GM12878 (cell line): ENCODE data around the gene STX8. TPM values are rescaled to one million over a fixed set of nuclear protein-coding genes. Genes with fewer than 3 reads are reported as not detected.

Experiments
- ATAC-seq: fragments of 200-7000 bp; cut with Tn5 transposase; 3 replicates; pipeline ENCODE4 v1.9.1; 2020; ENCODE audit warnings: mild to moderate bottlenecking, moderate library complexity
- BruUV-seq: library from RNA; stranded (reverse); fragments of 400-500 nt; replicated peaks from 2 replicates; lab custom pipeline; 2021; lab: Mats Ljungman, UMichigan
- CTCF ChIA-PET: fragments of 300-600 bp; sonication (Branson Sonifier 250); formaldehyde crosslinking; extraction: SDS; loops from one replicate; lab custom pipeline; 2021; ENCODE audit warnings: inconsistent platforms; lab: Yijun Ruan, JAX
- POLR2A ChIA-PET: fragments of 350-600 bp; formaldehyde crosslinking; extraction: SDS; loops from one replicate; lab custom pipeline; 2021; ENCODE audit warnings: inconsistent platforms; lab: Charles Lee
- RAD21 ChIA-PET: fragments of 300-600 bp; sonication (Branson Sonifier 250); formaldehyde crosslinking; loops from one replicate; lab custom pipeline; 2023; ENCODE audit warnings: antibody characterized with exemption; ENCODE audit not compliant: unreplicated experiment; lab: Charles Lee
- SMC1A ChIA-PET: fragments of 300-600 bp; sonication (Branson Sonifier 250); formaldehyde crosslinking; loops from one replicate; lab custom pipeline; 2023; ENCODE audit not compliant: unreplicated experiment, uncharacterized antibody; lab: Charles Lee
- DNase-seq: peaks from one replicate; pipeline ENCODE4 v3.0.0-alpha.2; 2011; ENCODE audit warnings: low read depth, low spot score
- FAIRE-seq: peaks from 3 replicates; lab custom pipeline; 2011; peaks lifted over from hg19 to GRCh38; lab: Jason Lieb, UNC
- H2AFZ ChIP-seq: 2 replicates; pipeline ENCODE4 v1.6.0; 2011; ENCODE audit warnings: low read depth, low read length, control low read depth; ENCODE audit not compliant: control insufficient read depth
- H3K27ac ChIP-seq: 2 replicates; pipeline ENCODE4 v1.5.1; 2011; ENCODE audit warnings: control low read depth; ENCODE audit not compliant: control insufficient read depth, insufficient read depth
- H3K27me3 ChIP-seq, 2 experiments: replicated peaks in 1 of 2; 2 replicates each; pipeline versions ENCODE4 v1.6.0 to v1.6.1; 2011; ENCODE audit warnings: low read length in 1 of 2; ENCODE audit not compliant: control insufficient read depth in 2 of 2, insufficient read depth in 2 of 2
- H3K36me3 ChIP-seq, 2 experiments: 2 replicates each; pipeline ENCODE4 v1.5.1; 2011; ENCODE audit warnings: low read length in 1 of 2; ENCODE audit not compliant: control insufficient read depth in 2 of 2, insufficient read depth in 2 of 2
- H3K4me1 ChIP-seq: 2 replicates; pipeline ENCODE4 v1.6.1; 2011; ENCODE audit warnings: mild to moderate bottlenecking, low read length, moderate library complexity, mixed read lengths; ENCODE audit not compliant: control insufficient read depth, insufficient read depth
- H3K4me2 ChIP-seq: 2 replicates; pipeline ENCODE4 v1.6.0; 2011; ENCODE audit warnings: control low read depth; ENCODE audit not compliant: control insufficient read depth, insufficient read depth
- H3K4me3 ChIP-seq: fragments of 200-600 bp; sonication (generic); 2 replicates; pipeline ENCODE4 v1.5.1; 2016
- H3K79me2 ChIP-seq: 2 replicates; pipeline ENCODE4 v1.6.0; 2011; ENCODE audit warnings: low read length; ENCODE audit not compliant: control insufficient read depth, insufficient read depth
- H3K9ac ChIP-seq: 2 replicates; pipeline ENCODE4 v1.8.0; 2011; ENCODE audit warnings: low read length, control low read depth, mixed read lengths; ENCODE audit not compliant: control insufficient read depth, insufficient read depth
- H3K9me3 ChIP-seq: replicated peaks from 3 replicates; pipeline ENCODE4 v1.5.1; 2011; ENCODE audit warnings: mild to moderate bottlenecking, low read length; ENCODE audit not compliant: control insufficient read depth, insufficient read depth
- H4K20me1 ChIP-seq: 2 replicates; pipeline ENCODE4 v1.6.0; 2011; ENCODE audit not compliant: control insufficient read depth, insufficient read depth
- ASH2L ChIP-seq: fragments of 300-600, 200-600 bp; sonication (generic); IDR thresholded peaks from 2 replicates; pipeline ENCODE4 v1.6.1; 2017; ENCODE audit warnings: low read depth, mild to moderate bottlenecking, borderline replicate concordance
- CBFB ChIP-seq: IDR thresholded peaks from 2 replicates; pipeline ENCODE4 v1.6.1; 2016; ENCODE audit warnings: antibody characterized with exemption, low read depth
- ESRRA ChIP-seq: IDR thresholded peaks from 2 replicates; pipeline ENCODE4 v1.6.1; 2012; ENCODE audit warnings: mild to moderate bottlenecking, low read length, improper control_type of control experiment
- HSF1 ChIP-seq: fragments of 150-350 bp; IDR thresholded peaks from 2 replicates; pipeline ENCODE4 v1.6.1; 2014; ENCODE audit warnings: mild to moderate bottlenecking, low read depth, low read length
- KDM1A ChIP-seq: fragments of 200-600 bp; sonication (generic); IDR thresholded peaks from 2 replicates; pipeline ENCODE4 v1.6.1; 2016; ENCODE audit warnings: borderline replicate concordance
- MAX ChIP-seq: IDR thresholded peaks from 2 replicates; pipeline ENCODE4 v1.6.1; 2012; ENCODE audit warnings: low read depth, low read length, improper control_type of control experiment
- MEF2B ChIP-seq: fragments of 450-650 bp; IDR thresholded peaks from 2 replicates; pipeline ENCODE4 v1.6.1; 2018; ENCODE audit warnings: mild to moderate bottlenecking, moderate library complexity; ENCODE audit not compliant: partially characterized antibody, poor library complexity, severe bottlenecking
- MXI1 ChIP-seq: fragments of 150-350 bp; IDR thresholded peaks from 2 replicates; pipeline ENCODE4 v1.6.1; 2011; ENCODE audit warnings: low read depth, mild to moderate bottlenecking, inconsistent platforms, low read length, improper control_type of control experiment
- NFYB ChIP-seq: IDR thresholded peaks from 2 replicates; pipeline ENCODE4 v1.6.1; 2011; ENCODE audit warnings: low read depth, mild to moderate bottlenecking, low read length, improper control_type of control experiment, moderate library complexity; ENCODE audit not compliant: insufficient read depth
- POU2F2 ChIP-seq: IDR thresholded peaks from 3 replicates; pipeline ENCODE4 v1.6.1; 2011; ENCODE audit warnings: low read depth, mild to moderate bottlenecking, low read length, borderline replicate concordance
- RELA ChIP-seq: fragments of 450-650 bp; IDR thresholded peaks from 2 replicates; pipeline ENCODE4 v1.8.0; 2014; ENCODE audit warnings: borderline replicate concordance; ENCODE audit not compliant: partially characterized antibody
- SMAD5 ChIP-seq: IDR thresholded peaks from 2 replicates; pipeline ENCODE4 v1.6.1; 2016; ENCODE audit warnings: antibody characterized with exemption, low read depth
- SMC3 ChIP-seq: IDR thresholded peaks from 2 replicates; pipeline ENCODE4 v1.6.1; 2011; ENCODE audit warnings: low read length, improper control_type of control experiment, borderline replicate concordance
- SPI1 ChIP-seq: IDR thresholded peaks from 2 replicates; pipeline ENCODE4 v1.6.1; 2011; ENCODE audit warnings: low read depth, mild to moderate bottlenecking, low read length, moderate library complexity, borderline replicate concordance; ENCODE audit not compliant: insufficient read depth
- SREBF2 ChIP-seq: IDR thresholded peaks from 2 replicates; pipeline ENCODE4 v1.6.1; 2012; ENCODE audit warnings: mild to moderate bottlenecking, low read length
- SUPT20H ChIP-seq: IDR thresholded peaks from 2 replicates; pipeline ENCODE4 v1.6.1; 2011; ENCODE audit warnings: low read depth, mild to moderate bottlenecking, low read length, moderate library complexity, borderline replicate concordance; ENCODE audit not compliant: control insufficient read depth
- SUZ12 ChIP-seq: fragments of 200-600 bp; sonication (generic); IDR thresholded peaks from one replicate; pipeline ENCODE4 v1.6.1; 2018; ENCODE audit warnings: antibody characterized with exemption, mild to moderate bottlenecking; ENCODE audit not compliant: unreplicated experiment
- TCF3 ChIP-seq: IDR thresholded peaks from 2 replicates; pipeline ENCODE4 v1.6.1; 2012; ENCODE audit warnings: low read depth, mild to moderate bottlenecking, low read length, borderline replicate concordance; ENCODE audit not compliant: insufficient read depth
- YY1 ChIP-seq: IDR thresholded peaks from 2 replicates; pipeline ENCODE4 v1.6.1; 2011; ENCODE audit warnings: low read depth, mild to moderate bottlenecking, low read length
- WGBS: methylation state at CpG from one replicate; pipeline ENCODE4 v1.1.6; 2016; ENCODE audit warnings: low lambda C conversion rate; ENCODE audit not compliant: insufficient replicate concordance, insufficient coverage; ENCODE audit errors: missing lambda C conversion rate; 5-methylcytosine and 5-hydroxymethylcytosine counted together
- in situ Hi-C: fragments of 300-500 bp; cut with MboI; formaldehyde crosslinking; loops from 9 replicates; pipeline ENCODE4 v1.14.3; 2018; ENCODE audit warnings: mixed read lengths
- intact Hi-C: fragments of 100-400 bp; cut with micrococcal nuclease; formaldehyde crosslinking; loops from one replicate; pipeline ENCODE4 v1.14.2; 2022; ENCODE audit not compliant: unreplicated experiment
- polyA plus RNA-seq, 11 experiments: library from polyadenylated mRNA; depleted of rRNA in 4 of 11; unstranded in 6 of 11; stranded (reverse) in 5 of 11; fragments of >200 nt; fragmentation: Nextera tagmentation in 4 of 11; fragmentation: Illumina TruSeq in 1 of 11; extraction: Ambion mirVana in 4 of 11; extraction: Trizol in 1 of 11; gene quantifications; 1 replicate in 1 of 11; 2 replicates in 10 of 11; pipeline versions ENCODE4 v1.2.1 to v1.2.3, GENCODE V29; 2011 to 2016; ENCODE audit warnings: inconsistent platforms in 2 of 11, missing spikeins in 2 of 11, low read depth in 1 of 11
- total RNA-seq, 4 experiments: library from RNA; depleted of rRNA in 3 of 4; stranded (reverse); fragments of >200 nt in 3 of 4; fragmentation: Illumina TruSeq in 1 of 4; extraction: Trizol in 1 of 4; gene quantifications; 2 replicates each; pipeline versions ENCODE4 v1.2.1 to v1.2.3, GENCODE V29; 2013 to 2021
- TF ChIP-seq, protein P1 (sequence below): fragments of 450-650 bp; IDR thresholded peaks from 2 replicates; pipeline ENCODE4 v1.6.1; 2017; ENCODE audit warnings: borderline replicate concordance

The STX8 gene
- total and polyA plus RNA-seq, 10 of the 15 experiments (the other 5 are each of a cell fraction or from before 2014, with no cell fraction given) = 47.9 to 151 (median 72.9) TPM

DNA sequence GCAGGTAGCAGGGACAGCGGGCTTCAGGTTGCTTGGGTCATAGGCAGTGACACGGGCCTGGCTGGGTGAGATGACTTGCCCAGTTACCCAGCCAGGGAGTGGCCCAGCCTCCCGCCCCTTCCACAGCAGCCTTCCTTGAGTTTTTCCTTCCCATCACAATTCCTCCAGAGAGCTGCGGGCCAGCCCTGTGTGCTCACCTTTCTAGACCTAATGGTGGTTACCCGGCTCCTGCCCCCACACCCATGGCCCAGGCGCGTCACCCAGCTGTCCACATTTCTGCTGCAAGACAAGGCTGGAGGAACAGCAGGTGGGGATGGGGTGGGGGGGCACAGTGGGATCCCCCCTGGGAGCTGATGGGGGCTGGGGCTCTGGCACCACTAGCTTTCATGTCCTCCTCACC lies 351.1 kb downstream of the STX8 start:
- Histone ChIP-seq H3K4me2 (no peak overlapping the region), H3K79me2 (no peaks in the 10 kb centered on the region), H3K4me1 (peaks cover 4% of the 10 kb centered on the region; the same call in 1 of the 2 replicates), H3K4me3 (no peak overlapping the region), H3K27me3 (no peaks in the 10 kb centered on the region; a peak in 1 of 4 replicates), H2AFZ (no peak overlapping the region)
- SMC1A ChIA-PET = no interaction called here
- DNase-seq = no peak
- BruUV-seq = no TSS peak
- intact Hi-C loops = no loop called here
- FAIRE-seq = no peak
- in situ Hi-C loops = no loop called here
- ATAC-seq = no peak
- POLR2A ChIA-PET = no interaction called here
- TF ChIP-seq RELA (no peak), SUPT20H (no peak), SMAD5 (no peak), SPI1 (no peak), HSF1 (no peak), MXI1 (no peak), MEF2B (no peak), POU2F2 (no peak), SREBF2 (no peak), NFYB (no peak), TCF3 (no peak), YY1 (no peak), SMC3 (no peak), MAX (no peak), KDM1A (no peak), ESRRA (no peak), SUZ12 (no peak), ASH2L (no peak), CBFB (no peak)
- TF ChIP-seq, protein P1, sequence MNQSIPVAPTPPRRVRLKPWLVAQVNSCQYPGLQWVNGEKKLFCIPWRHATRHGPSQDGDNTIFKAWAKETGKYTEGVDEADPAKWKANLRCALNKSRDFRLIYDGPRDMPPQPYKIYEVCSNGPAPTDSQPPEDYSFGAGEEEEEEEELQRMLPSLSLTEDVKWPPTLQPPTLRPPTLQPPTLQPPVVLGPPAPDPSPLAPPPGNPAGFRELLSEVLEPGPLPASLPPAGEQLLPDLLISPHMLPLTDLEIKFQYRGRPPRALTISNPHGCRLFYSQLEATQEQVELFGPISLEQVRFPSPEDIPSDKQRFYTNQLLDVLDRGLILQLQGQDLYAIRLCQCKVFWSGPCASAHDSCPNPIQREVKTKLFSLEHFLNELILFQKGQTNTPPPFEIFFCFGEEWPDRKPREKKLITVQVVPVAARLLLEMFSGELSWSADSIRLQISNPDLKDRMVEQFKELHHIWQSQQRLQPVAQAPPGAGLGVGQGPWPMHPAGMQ = no peak
- TF ChIP-seq, all 136 proteins: peak for 0
- Histone ChIP-seq H3K36me3 (no peaks in the 10 kb centered on the region), H3K9ac (no peak overlapping the region), H4K20me1 (no peaks in the 10 kb centered on the region), H3K9me3 (no peaks in the 10 kb centered on the region; the same call in 2 of the 3 replicates), H3K27ac (no peak overlapping the region)
- 74% methylated on average over 6 of the region's 7 CpGs for WGBS
- ChIA-PET RAD21 (no interaction called here), CTCF (no interaction called here)
